Measurements from ENCODE around the gene SPINK6.

The SPINK6 gene

GRCh38 chr5:148214665-148215185 is 11.9 kb downstream of the SPINK6 start:
- H3K4me3 ChIP-seq (ENCODE audit: low read length) = no peak overlapping the region
- TF ChIP-seq, protein P1, sequence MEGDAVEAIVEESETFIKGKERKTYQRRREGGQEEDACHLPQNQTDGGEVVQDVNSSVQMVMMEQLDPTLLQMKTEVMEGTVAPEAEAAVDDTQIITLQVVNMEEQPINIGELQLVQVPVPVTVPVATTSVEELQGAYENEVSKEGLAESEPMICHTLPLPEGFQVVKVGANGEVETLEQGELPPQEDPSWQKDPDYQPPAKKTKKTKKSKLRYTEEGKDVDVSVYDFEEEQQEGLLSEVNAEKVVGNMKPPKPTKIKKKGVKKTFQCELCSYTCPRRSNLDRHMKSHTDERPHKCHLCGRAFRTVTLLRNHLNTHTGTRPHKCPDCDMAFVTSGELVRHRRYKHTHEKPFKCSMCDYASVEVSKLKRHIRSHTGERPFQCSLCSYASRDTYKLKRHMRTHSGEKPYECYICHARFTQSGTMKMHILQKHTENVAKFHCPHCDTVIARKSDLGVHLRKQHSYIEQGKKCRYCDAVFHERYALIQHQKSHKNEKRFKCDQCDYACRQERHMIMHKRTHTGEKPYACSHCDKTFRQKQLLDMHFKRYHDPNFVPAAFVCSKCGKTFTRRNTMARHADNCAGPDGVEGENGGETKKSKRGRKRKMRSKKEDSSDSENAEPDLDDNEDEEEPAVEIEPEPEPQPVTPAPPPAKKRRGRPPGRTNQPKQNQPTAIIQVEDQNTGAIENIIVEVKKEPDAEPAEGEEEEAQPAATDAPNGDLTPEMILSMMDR (IDR thresholded peaks at IDR 0.05; ENCODE audit: insufficient read depth, low read depth, low read length, missing control alignments) = no peak
- DNase-seq (ENCODE audit: low read depth) = no peak

GRCh38 chr5:148221508-148221907 is 18.7 kb downstream of the SPINK6 start:
- no peak for DNase-seq (ENCODE audit: low read depth)
- TF ChIP-seq, protein P1 (IDR thresholded peaks at IDR 0.05; ENCODE audit: insufficient read depth, low read depth, low read length, missing control alignments) = no peak
- H3K4me3 ChIP-seq (ENCODE audit: low read length) = no peak overlapping the region

GRCh38 chr5:148224117-148224742 is 21.4 kb downstream of the SPINK6 start:
- DNase-seq (ENCODE audit: low read depth) = peak; percentile 63
- TF ChIP-seq, protein P1 (IDR thresholded peaks at IDR 0.05; ENCODE audit: insufficient read depth, low read depth, low read length, missing control alignments) = no peak
- no peak overlapping the region for H3K4me3 ChIP-seq (ENCODE audit: low read length)

DNA sequence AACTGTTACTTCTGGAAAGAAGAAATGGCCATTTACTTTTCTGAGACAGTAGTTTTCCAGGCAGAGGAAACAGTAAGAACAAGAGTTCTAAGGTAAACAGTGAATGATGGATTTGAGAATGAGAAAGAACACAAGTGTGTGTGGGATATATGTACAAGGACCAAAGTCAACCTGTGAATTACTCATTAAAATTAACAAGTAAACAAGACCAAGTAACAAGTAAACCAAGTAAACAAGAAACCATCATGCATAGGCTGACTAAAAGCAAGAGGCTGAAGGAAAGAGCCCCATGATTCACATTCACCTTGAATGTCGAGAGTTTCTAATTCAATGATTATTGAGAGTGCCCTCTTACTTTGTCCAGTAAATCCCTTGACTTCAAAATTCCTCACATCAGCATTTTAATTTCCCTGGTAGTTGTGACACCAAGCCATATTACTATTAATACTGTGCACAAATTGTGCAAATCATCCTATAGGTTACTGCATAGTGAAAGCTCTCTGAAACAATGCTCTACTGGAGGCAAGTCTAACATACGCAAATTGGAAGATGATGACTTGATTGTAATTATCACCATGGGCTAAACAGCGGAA is 25.6 kb downstream of the SPINK6 start:
- TF ChIP-seq, protein P1 (IDR thresholded peaks at IDR 0.05; ENCODE audit: insufficient read depth, low read depth, low read length, missing control alignments) = no peak
- DNase-seq (ENCODE audit: low read depth) = no peak
- no peak overlapping the region for H3K4me3 ChIP-seq (ENCODE audit: low read length)

GRCh38 chr5:148229840-148230239 is 27.0 kb downstream of the SPINK6 start:
- TF ChIP-seq, protein P1 (IDR thresholded peaks at IDR 0.05; ENCODE audit: insufficient read depth, low read depth, low read length, missing control alignments) = no peak
- no peak overlapping the region for H3K4me3 ChIP-seq (ENCODE audit: low read length)
- no peak for DNase-seq (ENCODE audit: low read depth)

DNA sequence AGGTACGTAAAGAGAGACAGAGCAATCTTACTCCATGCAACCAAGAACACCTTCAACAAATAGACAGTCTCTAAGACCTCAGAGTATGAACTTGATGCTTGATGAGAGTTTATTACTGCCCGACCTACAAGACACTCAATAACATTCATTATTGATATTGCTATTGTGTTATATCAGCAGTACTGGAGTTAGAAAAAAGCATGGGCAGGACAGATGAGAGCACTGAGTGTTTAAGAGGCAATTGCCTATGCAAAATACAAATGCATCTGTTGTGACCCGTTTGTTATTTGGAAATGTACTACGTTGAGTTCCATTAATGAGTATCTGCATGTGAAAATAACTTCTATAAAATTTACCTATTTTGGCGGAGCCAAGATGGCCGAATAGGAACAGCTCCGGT is 27.4 kb downstream of the SPINK6 start:
- no peak overlapping the region for H3K4me3 ChIP-seq (ENCODE audit: low read length)
- TF ChIP-seq, protein P1 (IDR thresholded peaks at IDR 0.05; ENCODE audit: insufficient read depth, low read depth, low read length, missing control alignments) = no peak
- no peak for DNase-seq (ENCODE audit: low read depth)

Data from epithelial cell of esophagus (primary cell).